Activated CD8-positive, alpha-beta memory T cell treated with anti-CD3 and anti-CD28 coated beads for 36 hours (primary cell): ENCODE results near the gene FGD5. TPM values are rescaled to one million over a fixed set of nuclear protein-coding genes. Genes with fewer than 3 reads are reported as not detected.

ENCODE experiments used
- CTCF ChIA-PET: fragments of 350-600 bp; sonication (Branson Sonifier 250); formaldehyde crosslinking; loops from one replicate; lab custom pipeline; 2021; ENCODE audit warnings: antibody characterized with exemption; lab: Charles Lee
- POLR2A ChIA-PET: fragments of 350-600 bp; sonication (Branson Sonifier 250); formaldehyde crosslinking; loops from one replicate; lab custom pipeline; 2021; ENCODE audit warnings: antibody characterized with exemption; lab: Charles Lee
- total RNA-seq, 2 experiments: library from RNA; stranded (reverse); gene quantifications; one replicate each; pipeline ENCODE4 v1.2.3, GENCODE V29; 2021

Gene FGD5
- total RNA-seq, 2 experiments from 2014 or later: not detected

DNA sequence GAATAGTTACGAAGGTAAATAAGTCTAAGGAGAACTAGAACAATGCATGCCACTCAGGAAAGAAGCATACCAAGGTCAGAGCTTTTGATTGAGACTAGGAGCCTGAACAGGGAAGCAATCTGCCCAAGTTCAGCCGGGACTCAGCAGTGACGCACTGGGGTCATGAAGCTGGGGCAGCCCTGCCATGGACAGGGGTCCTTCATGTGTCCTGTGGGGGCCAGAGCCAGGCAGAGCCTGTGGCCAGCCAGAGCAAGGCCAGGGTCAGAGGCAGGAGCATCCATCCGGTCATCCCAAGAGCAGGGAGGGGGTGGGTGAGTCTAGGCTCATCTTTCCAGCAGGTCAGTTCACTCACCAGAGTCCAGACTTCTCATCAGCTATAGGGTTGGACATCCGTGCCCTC lies 47.9 kb downstream of the FGD5 start:
- POLR2A ChIA-PET: no interaction called here

DNA sequence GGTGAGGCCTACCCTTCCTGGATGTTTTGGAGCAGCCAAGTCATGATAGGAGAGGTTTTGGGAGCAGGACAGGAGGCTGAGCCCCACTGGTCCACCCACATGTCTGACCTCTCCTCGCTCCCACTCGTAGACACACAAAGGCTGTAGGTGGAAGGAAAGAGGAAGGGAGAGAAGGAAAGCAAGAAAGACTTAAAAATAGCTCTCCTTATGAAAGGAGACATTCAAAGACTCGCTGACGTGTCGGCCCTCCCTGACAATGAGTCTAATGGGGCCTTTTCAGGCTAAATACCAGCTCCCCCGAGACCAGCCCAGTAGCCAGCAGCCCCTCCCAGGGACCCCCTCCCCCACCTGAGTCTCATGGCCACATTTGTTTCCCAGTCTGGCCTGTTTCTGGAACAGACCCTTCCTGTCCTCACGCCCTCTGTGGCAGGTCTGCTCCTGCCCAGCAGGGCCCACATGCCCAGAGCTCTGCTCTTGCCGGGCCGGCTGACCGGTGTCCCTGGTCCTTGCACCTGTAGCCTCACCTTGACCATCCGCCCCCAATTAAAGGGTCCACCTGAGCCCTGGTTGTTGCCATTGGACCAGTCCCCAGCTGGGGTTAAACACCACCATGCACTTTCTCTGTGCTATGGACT lies 49.3 kb downstream of the FGD5 start:
- ChIA-PET POLR2A (no interaction called here), CTCF (no interaction called here)

More for the DNA sequence above, 47.9 kb downstream of the FGD5 start:
- CTCF ChIA-PET: no interaction called here

DNA sequence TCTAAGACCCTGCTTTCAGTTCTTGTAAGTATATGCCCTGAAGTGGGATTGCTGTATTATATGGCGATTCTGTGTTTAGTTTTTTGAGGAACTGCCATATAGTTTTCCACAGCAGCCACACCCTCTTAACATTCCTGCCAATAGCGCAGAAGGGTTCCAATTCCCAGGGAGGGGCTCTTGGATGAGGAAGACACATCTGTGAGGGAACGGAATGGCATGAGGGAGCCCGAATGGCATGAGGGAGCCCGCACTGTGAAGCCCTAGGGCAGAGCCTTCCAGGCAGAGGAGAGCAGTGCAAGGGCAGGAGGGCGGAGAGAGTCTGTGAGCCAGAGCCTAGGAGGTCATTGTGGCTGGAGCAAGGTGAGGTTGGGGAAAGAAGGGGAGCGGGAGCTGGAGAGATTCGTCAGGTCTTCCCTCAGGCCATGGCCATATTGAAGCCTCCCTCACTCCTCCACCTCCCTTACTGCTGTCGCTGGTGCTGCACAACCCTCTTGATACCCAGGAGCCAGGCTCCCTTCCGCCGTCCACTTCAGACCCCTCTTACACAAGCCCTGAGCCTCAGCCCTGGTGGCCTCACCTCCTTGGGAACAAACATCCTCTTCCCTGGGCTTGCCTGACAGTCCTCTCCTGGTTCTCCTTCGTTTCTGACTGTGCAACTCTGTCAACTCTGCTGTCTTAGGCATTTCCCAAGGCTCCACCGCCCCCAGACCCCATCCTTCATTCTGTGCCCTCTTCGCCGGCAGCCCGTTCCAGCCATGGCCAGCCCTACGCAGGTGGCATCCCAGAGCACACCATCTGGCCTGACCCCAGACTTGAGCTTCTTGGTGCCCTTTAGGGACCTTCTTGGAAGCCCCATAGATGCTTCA lies 51.4 kb downstream of the FGD5 start:
- ChIA-PET POLR2A (no interaction called here), CTCF (no interaction called here)

DNA sequence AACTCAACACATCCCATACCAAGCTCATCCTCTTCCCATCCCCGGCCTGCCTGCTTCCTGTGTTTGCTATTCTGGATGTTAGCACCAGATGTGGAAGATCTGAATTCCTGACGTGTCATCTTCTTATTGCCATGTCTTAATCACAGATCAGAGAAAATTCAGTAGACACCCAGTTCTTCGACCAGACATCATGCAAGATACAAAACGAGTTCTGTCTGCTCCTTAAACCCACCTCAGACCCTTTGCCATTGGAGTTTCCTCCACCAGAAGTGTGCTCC lies 52.0 kb downstream of the FGD5 start:
- ChIA-PET CTCF (no interaction called here), POLR2A (no interaction called here)

DNA sequence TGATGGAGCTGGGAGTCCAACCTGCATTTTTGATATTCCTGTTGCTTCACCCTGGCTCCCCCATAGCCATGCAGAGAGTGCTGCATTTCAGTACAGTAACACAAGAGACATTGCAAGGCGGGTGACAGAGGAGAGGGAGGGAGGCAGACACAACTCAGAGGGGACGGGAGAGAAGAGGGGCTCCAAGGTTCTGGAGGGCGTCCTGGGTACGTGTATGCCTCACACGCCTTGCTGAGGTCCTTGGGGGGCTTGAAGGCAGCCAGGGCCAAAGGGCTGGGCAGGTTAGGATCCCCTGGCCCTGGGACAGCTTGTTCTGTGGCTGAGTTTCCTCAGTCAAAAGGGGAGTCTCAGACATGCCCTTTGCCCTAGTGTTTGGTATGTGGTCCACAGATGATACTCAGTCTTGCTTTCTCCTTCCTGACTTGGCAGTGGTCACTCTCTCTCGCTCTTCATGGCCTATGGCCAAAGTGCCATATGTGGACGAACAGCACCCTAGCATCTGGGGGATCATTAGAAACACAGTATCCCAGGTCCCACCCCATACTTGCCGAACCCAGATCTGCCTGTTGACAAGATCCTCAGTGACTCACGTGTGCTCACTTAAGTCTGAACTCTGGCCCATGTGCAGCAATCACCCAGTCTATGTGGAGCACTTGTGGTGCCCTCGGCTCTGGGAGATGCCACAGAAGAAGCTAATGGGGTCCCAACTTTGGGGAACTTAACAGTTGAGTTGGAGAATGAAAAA lies 52.9 kb downstream of the FGD5 start:
- ChIA-PET POLR2A (no interaction called here), CTCF (no interaction called here)

DNA sequence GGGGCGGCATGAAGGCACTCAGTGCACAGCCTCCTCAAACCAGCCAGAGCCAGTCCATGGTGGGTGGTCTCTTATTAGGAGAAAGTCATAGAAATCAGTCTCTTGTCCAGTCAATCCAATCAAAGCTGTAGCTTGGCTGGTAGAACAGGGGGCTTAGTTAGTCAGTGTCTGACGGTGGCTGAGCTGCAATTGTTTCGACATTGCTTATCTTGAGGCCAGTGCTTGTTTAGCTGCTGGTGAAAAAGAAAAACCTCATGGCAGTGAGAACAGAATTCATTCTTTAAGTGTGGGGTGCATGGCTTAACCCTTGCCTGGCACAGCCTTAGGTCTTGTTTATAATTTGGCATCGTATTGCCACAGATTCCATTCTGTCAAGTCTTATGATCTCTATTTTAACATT lies 53.9 kb downstream of the FGD5 start:
- CTCF ChIA-PET: no interaction called here
- POLR2A ChIA-PET: no interaction called here

DNA sequence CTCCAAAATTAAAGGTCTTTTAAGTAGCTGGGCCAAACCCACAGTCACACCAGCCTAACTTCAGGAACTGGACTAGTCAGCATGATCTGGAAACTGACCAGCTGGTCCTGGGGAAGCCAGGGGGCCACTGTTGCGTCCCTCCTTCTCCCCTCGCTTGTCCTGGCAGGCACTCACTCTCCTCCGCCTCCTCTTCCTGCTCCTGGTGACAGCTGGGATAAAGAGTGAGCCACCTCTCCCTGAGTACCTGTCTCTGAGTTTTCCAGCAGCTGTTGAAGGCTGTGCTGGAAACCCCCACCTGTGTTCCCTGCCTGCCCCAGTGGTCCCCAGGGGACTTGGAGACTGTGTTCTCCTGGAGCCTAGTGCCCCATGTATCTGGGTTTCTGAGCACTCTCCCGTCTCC lies 56.0 kb downstream of the FGD5 start:
- ChIA-PET CTCF (no interaction called here), POLR2A (no interaction called here)

DNA sequence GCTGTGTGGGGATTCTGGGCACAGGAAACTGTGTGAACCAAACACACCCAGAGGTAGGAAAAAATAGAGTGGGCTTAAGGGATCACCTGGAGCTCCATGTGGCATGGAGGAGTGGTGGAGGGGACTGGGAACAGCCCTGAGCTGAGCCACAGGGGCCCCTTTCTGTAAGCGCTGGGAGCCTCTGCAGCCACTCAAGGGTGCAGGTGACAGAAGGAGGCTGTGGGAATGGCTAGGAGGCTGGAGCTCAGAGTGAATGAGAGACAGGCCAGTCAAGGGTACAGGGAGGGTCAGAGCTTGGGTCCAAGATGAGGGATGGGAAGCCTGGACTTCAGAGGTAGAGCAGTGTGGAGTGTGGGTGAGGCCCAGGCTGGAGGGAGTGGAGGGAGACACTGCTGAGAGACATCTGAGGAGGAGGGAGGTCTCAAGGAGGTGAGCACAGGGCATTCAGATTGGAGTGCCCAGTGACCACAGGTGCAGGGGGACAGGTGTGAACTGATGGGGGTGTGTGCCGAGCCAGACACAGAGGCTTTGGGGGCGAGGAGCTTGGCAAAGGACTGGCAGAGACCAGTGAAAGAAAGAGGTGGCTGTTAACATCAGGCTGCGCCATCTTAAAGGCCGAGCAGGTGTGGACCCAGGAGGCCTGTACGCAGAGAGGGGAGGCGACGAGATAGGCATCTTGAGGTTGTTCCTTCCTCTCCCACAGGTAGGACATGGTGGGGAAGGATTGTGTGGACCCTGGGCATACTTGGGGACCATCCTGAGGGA lies 56.8 kb downstream of the FGD5 start:
- ChIA-PET POLR2A (no interaction called here), CTCF (no interaction called here)

DNA sequence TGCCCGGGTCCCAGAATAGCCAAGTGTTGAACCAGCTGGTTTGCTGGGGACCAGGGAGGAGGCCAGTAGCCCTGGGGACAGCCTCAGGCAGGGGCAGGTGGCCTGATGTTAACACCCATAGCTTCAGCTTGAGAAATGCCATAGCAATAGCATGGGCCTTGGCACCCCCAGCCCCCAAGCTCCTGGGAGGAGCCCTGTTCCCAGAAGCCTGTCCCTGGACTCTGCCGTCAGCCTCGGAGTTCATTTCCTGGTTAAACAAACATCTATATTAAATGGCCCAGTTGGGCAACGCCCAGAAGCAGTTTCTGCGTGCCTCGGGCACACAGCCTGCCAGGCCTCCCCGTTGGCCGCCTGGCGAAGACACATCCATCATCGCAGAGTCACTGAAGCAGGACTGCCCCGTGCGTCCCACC lies 58.2 kb downstream of the FGD5 start:
- ChIA-PET CTCF (no interaction called here), POLR2A (no interaction called here)

DNA sequence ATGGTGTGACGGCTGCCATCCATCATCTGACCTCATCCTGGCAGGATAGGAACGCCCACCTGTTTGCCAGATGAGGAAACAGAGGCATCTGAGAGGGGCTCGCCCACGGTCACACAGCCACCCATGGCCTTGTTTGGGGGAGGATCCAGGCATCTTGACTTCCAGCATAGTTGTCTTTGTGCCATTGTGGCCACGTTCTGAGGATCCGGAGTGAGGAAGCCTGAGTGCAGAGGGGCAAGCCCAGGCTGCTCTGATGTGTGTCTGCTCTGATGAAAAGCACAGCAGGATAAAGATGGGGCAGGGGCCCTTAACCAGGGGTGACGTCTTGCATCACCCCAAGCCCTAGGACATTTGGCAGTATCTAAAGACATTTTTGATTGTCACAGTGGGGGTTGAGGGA lies 58.7 kb downstream of the FGD5 start:
- ChIA-PET POLR2A (no interaction called here), CTCF (no interaction called here)

DNA sequence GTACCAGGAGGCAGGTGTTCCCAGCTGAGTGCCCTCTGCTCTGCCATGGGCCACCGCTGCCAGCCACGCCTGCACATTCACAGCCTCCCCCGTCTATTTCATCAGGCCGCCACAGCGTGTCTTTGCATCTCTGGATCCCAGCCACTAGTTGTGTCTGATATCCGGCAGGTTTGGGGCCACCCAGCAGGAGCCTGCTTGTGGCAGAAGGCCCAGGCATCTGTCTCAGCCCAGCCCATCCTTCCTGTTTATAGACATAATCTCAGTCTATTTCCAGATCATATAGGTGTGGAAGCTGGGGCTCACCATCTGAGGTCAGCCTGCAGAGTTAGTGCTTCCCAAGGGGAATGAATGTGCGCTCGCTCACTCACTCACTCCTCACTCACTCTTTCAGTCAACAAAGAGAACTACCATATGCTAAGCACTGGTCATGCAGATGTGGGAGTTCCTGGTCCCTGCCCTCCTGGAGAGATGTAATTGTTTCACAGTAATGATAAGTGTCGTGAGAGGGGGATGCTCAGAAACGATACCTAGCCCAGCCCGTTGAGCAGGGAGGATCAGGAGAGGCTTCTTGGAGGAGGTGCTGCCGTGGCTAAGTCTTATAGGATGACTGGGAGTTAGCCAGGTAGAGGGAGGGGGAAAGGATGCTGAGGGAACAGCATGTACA lies 60.6 kb downstream of the FGD5 start:
- POLR2A ChIA-PET: no interaction called here
- CTCF ChIA-PET: no interaction called here

DNA sequence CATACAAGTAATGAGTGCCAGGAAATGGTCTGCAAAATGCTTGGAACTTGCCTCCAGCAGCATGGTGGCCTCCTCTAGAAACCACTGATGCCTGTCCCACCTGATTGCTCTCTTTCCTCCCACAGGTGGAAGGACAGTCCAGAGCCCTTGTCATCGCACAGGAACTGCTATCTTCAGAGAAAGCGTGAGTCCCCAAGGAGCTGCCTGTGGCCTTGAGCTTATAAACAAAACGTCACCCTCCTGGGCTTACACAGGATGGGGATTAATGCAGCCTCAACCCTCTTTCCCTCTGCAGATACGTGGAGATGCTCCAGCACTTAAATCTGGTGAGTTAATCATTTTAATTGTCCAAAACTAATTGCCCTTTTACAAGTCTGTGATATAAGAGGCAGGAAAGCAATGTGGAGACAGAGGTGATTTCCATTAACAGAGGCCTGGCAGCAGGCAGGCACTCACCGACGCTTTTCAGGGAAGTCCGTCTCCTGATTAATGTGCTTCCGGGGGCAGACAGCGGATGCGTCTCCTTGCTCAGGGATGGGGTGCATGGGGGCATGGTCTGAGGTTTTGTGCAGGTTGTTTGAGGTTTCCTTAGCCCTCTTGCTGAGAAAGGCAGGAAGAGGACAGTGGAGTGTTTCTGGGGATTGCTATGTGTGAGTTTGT lies 61.8 kb downstream of the FGD5 start:
- POLR2A ChIA-PET: no interaction called here
- CTCF ChIA-PET: no interaction called here

DNA sequence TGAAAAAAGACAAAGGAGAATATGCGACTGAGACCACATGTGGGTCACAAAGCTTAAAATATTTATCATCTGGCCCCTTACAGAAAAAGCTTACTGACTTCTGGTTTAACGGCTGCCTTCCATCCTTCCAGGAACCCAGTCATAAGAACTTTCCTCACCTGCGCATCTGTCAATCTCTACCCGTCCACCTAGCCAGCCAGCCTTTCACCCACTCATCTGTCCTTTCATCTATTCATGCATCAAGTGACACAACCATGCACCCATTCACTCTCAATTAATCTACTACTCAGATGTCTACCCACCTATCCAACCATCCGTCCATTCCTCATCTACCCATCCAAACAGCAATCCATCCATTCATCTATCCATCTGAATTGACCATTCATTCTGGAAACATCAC lies 64.5 kb downstream of the FGD5 start:
- ChIA-PET POLR2A (no interaction called here), CTCF (no interaction called here)

DNA sequence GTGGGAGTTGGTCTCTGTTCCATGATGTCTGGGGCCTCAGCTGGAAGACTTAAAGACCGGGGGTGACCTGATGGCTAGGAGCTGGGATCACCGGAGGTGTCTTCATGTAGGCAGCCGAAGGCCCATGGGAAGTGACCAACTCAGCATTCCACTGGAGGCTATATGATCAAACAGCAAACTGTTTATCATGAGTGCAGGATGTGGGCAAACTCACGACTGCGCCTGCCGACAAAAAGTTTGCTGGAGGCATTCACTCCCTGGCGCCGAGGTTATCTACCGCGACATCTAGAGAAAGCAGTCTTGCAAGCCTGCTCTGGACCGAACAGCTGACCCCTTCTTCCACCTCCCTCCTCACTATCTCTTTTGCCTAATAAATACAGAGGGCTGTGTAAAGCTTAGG lies 65.9 kb downstream of the FGD5 start:
- ChIA-PET POLR2A (no interaction called here), CTCF (interaction anchor here (0.8 to 1.5 kb wide), 2 partner anchors 10 to 233 kb away, joined by 3 read pairs; partner anchors contain the start of gene CCDC174)

DNA sequence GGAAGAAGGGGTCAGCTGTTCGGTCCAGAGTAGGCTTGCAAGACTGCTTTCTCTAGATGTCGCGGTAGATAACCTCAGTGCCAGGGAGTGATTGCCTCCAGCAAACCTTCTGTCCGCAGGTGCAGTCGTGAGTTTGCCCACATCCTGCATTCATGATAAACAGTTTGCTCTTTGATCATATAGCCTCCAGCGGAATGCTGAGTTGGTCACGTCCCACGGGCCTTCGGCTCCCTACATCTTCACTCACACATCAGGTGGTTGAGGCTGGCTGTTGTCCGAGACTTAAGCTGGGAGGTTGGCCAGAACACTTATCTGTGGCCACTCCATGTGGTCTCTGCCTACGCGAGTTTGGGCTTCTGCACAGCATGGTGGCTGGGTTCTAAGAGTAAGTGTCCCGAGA lies 66.5 kb downstream of the FGD5 start:
- ChIA-PET POLR2A (no interaction called here), CTCF (interaction anchor here (0.8 kb wide), 1 partner anchor 9 kb away, joined by 3 read pairs; no protein-coding TSS in a partner anchor)

DNA sequence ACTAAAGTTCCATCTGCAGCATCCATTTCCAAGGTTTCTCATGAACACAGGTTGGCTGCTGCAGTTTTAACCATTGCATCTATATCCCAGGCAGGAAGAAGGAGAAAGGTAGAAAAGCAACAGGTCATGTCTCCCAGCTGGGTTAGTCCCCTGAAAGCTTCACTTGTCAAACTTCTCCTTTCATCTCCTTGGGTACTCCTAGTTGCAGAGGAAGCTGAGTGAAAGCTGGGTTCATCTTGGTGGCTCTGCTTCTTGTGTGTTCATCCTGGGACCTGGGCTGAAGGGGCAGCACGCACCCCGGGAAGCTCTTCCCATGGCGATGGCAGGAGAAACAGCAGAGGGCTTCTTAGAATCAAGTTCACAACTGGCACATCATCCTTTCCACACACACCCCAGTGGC lies 67.3 kb downstream of the FGD5 start:
- POLR2A ChIA-PET: interaction anchor here (0.5 kb wide), 1 partner anchor 47 kb away, joined by 3 read pairs; no protein-coding TSS in a partner anchor
- CTCF ChIA-PET: no interaction called here

DNA sequence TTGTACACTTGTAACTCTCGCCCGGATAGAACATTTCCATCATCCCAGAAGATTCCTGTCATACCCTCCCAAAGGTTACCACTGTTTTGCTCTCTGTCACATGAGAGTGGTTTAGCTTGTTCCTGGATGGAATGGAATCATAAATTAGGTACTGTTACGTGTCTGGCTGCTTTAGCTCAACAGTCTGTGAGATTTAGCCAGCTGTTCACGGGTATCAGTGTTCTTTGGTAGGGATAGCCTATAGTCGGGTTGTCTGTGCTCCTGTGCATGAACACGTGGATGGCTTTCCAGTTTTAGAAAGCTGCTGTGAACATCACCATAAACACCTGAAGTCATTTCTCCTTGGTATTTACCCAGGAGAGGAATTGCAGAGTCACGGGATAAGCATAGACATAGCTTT lies 70.4 kb downstream of the FGD5 start:
- ChIA-PET CTCF (interaction anchor here (1.2 kb wide), 1 partner anchor 26 kb away, joined by 3 read pairs; no protein-coding TSS in a partner anchor), POLR2A (interaction anchor here (0.6 kb wide), 1 partner anchor 45 kb away, joined by 17 read pairs; no protein-coding TSS in a partner anchor)

DNA sequence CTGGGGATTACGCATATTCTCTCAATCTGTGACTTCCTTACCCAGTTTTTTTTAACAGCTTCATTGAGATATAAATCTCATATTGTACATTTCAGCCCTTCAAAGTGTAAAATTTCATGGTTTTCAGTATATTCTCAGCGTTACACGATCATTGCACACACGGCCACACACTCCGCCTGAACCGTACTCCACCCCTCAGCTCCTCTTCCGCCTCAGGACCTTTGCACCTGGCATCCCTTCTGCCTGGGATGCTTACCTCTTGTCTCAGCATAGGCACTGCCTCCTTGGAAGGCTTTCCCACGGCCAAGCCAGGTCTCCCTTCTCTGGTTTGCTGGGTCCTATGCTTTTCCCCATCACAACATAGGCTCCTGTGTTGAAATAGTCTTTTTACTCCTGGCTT lies 71.2 kb downstream of the FGD5 start:
- POLR2A ChIA-PET: no interaction called here
- CTCF ChIA-PET: no interaction called here

DNA sequence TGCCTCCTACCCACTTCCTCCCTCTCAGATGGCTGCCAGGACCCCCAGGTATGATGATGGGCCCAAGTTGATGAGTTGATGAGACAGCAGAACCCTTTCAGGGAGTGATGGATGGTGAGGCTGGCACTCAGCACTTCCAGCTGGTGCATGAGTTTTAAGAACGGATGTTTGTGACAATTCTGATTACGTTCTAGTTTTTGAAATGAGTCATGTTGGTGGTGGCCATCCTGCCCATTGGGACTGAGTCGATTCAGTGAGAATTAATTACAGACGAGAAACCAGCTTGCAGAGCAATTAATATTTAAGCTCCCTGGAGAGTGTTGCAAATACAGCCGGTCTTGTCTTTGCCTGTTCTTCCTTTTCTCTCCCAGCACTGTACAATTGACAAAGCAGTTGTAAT lies 71.7 kb downstream of the FGD5 start:
- POLR2A ChIA-PET: no interaction called here
- CTCF ChIA-PET: no interaction called here
